ENCODE results near the gene TMEM129.

DNA sequence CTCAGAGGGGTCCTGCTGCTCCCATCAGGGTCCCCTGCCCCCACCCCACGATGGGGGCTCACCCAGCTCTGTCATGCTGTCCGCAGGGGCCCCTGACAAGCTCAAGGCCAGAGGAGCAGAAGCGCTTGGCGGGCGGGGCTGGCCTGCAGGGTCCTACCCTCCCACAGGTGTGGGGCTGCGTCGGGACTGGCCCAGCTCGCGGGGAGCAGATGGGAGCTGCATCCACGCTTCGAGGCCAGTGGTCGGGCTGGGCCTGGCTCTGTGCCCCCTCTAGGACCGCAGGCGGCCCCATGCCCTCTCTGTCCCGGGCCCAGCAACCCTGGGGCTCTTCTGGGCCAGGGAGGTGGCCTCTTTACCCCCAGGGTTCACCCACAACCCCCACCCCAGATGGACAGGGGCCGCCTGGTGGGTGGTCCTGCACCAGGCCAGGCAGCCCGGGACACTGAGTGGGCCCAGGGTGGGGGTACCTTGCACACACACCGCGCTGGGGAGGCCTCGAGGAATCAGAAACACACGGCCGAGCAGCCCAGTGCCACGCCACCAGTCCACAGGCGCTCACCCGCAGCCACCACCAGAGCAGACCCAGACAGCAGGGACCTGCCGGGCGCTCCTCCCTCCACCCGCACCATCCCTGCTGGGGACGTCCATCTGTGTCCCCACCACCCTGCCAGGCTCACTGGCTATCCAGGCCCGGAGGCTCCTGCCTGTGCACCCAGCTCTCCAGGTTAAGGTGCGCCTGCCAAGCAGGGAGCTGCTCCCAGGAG is 30.2 kb upstream of the TMEM129 start:
- TF ChIP-seq, protein P1, sequence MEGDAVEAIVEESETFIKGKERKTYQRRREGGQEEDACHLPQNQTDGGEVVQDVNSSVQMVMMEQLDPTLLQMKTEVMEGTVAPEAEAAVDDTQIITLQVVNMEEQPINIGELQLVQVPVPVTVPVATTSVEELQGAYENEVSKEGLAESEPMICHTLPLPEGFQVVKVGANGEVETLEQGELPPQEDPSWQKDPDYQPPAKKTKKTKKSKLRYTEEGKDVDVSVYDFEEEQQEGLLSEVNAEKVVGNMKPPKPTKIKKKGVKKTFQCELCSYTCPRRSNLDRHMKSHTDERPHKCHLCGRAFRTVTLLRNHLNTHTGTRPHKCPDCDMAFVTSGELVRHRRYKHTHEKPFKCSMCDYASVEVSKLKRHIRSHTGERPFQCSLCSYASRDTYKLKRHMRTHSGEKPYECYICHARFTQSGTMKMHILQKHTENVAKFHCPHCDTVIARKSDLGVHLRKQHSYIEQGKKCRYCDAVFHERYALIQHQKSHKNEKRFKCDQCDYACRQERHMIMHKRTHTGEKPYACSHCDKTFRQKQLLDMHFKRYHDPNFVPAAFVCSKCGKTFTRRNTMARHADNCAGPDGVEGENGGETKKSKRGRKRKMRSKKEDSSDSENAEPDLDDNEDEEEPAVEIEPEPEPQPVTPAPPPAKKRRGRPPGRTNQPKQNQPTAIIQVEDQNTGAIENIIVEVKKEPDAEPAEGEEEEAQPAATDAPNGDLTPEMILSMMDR (IDR thresholded peaks at IDR 0.05; ENCODE audit: low read depth, low read length), result no peak
- TF ChIP-seq POLR2A (IDR thresholded peaks at IDR 0.05; ENCODE audit: extremely low read depth, insufficient read length), result no peak
- TF ChIP-seq MYC (IDR thresholded peaks at IDR 0.05; ENCODE audit: low read depth, low read length), result no peak

Measured in NB4 (cell line).